Lower leg skin (tissue), 3 donors: ENCODE results near the gene TRAPPC6A.

Experiments used
- CTCF ChIP-seq, 3 donors: fragments of 450-650 bp; IDR thresholded peaks; one replicate each; pipeline ENCODE4 v1.5.1; 2016; ENCODE audit warnings: antibody characterized with exemption in 3 of 3, mild to moderate bottlenecking in 3 of 3, moderate library complexity in 2 of 3
- POLR2A ChIP-seq, 2 donors: fragments of 450-650 bp; IDR thresholded peaks; one replicate each; pipeline ENCODE4 v1.6.1; 2016 to 2017; ENCODE audit warnings: antibody characterized with exemption in 2 of 2, mild to moderate bottlenecking in 1 of 2, moderate library complexity in 1 of 2

- TF ChIP-seq CTCF (IDR thresholded peaks at IDR 0.05): no peak
- peak in 1 of 2 donors; percentile 39 for TF ChIP-seq POLR2A (IDR thresholded peaks at IDR 0.05)
Measured at GRCh38 chr19:45177817-45178261, at the start of gene TRAPPC6A.
